ENCODE data around the gene CRIP1.

CRIP1 gene

DNA sequence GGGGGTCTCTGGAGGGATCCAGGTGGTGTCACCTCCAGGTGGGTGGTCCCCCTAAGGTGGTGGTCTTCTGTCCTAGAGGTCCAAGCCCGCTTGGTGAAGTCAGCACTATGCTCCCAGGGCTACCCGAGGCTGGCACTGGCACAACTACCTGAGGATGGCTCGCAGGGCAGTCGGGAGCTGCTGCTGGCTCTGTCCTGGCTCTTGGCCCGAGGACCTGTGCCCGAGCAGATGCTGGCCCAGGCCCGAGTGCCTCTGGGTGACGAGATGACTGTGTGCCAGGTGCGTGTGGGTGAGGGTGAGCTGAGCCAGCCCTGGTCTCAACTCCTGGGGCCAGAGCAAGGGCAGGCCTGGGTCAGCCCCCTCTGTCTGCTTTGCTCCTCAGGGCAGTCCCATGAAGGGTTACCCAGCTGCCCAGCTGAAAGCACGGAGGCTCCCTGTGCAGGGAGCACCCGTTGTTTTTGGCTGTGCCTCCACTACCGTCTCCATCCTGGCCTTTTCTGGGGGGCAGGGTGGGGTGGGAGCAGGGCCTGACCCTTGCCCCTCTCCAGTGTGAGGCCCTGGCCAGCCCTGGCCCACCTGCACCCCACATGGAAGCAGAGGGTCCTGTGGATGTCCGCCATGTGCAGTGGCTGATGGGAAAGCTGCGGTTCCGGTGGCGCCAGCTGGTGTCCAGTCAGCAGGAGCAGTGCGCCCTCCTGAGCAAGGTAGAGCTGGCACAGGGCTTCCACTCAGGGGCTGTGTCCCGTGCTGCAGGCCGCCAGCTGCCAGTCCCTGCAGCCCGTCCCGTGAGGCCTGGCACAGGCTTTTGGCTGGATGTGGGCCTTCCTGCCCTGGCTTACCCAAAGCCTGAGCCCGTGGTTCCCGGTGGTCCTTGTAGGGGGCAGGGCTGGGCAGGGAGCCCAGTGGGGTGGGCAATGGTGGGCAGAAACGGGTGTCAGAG lies 5.6 kb downstream of the CRIP1 start:
- no peak for FAIRE-seq
- no peak for DNase-seq (ENCODE audit: low spot score)

DNA sequence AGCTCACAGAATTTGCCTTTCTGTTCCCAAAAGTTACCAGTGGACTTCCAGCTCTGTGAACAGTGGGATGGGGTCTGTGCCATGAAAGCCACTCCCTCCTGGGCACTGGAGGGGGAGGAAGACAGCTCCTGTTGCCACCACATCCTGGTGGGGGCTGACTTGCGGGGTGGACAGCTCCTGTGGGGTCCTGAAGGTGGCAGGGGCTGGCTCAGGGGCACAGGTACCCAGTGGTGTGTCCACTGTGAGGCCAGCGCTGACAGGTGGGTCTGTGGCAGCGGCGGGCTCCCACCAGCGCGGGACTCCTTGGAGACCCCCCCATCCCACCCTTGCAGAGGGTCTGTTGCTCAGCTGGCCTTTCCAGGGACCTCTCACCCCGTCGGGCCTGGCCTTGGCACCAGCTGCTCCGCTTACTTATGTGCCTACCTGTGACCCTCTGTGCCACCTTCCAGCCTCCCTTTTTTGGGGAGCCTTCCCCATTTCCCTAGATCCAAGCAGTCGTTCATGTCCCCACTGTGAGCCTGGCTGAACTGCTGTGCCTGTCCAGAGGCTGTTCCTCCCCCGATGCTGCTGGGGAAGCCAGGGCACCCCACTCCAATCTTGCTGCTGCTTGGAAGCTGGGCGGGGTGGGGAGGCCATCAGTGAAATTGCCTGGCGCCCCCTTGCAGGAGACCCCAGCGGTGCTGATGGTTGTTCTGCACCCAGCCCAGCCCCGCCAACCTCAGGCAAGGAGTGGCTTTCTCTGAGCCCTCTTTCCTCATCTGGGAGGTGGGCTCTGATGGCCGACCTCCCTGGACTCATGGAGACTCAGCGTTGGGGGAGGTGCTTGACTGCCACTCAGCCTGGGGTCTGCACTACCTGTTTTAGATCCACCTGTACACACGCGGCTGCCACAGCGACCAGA lies 6.5 kb downstream of the CRIP1 start:
- DNase-seq (ENCODE audit: low spot score): no peak
- FAIRE-seq: no peak

DNA sequence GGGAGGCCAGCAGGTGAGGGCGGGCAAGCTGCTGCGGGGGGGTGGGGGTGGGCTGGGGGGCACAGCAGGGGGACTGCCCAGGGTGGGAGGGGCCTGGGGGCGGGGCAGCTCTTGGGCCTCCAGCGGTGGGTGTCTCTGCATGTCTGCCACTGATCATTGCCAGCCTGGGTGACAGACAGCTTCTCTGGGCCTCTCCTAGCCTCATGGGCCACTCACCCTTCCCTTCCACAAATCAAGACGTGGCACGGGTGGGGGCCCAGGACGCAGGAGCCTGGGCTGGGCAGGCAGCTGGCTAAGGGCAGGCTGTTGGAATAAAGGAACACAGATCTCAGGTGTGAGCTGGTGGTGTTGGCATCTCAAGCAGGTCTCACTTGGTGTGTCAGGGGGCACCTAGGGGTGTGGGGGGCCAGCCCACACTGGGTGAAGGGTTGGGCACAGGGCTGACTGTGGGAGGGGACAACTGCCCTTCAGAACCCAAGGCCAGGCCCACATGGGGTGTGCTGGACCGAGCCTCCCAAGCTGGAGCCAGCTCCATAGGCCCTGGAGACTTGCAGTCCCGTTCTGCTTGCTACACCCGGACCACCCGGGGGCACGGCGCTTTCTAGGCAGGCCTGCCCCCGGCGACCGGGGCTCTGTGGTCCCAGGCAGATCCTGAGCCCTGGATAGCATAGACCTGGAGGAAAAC lies 7.4 kb downstream of the CRIP1 start:
- DNase-seq (ENCODE audit: low spot score) (no peak), FAIRE-seq (no peak)

DNA sequence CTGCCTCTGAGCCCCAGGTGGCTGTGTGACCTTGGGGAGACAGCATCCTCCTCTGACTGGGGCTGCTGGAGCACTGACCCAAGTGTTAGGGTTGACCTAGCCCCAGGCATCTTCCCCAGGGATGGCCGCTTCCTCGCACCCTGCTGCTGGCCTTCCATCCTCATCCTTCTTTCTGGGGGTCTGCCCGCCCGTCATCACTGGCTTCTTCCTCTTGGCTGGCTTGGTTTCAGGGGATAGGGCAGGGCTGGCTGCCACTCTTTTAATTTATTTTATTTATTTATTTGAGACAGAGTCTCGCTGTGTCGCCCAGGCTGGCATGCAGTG lies 7.9 kb downstream of the CRIP1 start:
- no peak for FAIRE-seq
- DNase-seq (ENCODE audit: low spot score): no peak

DNA sequence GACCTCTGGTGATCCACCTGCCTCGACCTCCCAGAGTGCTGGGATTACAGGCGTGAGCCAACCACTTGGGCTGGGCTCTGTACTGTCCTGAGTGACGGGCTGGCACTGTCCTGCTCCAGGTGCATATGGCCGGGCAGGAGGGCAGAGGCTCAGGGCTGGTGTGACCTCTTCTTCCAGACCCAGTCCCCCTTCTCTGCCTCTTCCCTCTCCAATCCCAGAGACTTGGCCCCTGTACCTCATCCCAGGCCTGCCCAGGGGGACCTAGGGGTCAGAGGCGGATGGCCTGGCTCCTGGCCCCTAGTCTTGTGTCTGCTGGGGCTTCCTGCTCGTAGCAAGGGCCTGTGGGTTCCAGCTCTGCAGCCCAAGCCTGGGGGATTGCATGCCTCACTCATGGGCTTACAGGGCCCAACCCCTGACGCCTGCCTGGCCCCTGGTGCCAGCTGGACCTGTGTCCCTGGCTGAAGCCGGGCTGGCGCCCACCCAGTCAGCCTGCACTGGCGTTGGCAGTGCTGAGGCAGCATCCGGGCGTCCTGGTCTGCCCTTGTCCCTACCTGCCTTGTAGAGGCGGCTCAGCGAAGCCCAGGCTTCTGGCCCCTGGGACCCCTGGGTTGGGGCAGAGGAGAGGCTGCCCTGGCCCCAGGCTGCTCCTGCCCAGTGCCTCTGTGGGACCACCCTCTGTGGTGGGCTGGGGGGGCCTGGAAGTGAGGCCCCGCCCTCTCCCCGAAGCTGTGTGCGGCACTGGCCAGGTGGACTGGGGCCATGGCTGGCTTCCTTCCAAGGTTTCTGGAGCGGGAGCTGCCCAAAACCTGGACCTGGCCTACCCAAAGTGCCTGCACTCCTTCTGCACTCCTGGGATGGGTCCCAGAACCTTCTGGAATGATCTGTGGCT lies 8.7 kb downstream of the CRIP1 start:
- no peak for DNase-seq (ENCODE audit: low spot score)
- no peak for FAIRE-seq

DNA sequence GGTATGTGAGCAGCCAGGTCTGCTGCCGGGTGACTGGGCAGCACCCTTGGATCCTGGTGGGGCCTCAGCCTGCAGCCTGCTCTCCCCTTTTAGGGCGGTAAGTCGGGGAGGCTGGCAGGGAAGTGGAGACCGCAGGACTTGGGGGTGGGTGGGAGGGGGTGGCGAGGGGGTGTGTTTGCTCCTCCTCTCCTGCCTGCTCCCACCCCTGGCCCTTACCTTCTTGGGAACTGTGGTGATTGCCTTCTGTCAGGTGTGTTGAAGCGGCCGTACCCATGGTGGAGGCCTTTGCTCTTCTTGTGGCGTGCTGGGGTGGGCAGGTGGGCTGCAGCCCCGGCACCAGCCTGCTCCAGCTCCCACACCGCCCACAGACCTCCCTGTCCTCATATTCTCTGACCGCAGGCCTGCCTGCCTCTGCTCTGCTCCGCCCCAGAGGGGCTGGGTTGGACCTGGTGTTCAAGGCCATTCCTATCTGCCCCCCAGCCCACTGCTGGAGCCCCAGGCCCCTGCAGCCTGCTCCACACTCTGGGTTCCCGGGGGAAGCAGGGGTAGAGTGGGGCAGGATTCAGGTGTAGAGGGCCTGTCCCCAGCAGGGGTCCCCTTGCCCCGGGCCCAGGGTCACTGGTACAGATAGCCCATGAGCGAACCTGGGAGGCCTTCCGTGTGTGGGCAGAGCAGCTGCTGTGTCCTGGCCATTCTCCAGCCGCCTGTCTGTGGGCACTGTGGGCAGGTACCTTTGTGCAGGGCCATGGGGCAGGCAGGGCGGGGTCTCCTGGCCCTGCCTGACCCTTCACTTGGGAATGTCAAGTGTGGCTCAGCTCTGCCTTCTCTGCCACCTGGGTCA lies 9.5 kb downstream of the CRIP1 start:
- no peak for FAIRE-seq

DNA sequence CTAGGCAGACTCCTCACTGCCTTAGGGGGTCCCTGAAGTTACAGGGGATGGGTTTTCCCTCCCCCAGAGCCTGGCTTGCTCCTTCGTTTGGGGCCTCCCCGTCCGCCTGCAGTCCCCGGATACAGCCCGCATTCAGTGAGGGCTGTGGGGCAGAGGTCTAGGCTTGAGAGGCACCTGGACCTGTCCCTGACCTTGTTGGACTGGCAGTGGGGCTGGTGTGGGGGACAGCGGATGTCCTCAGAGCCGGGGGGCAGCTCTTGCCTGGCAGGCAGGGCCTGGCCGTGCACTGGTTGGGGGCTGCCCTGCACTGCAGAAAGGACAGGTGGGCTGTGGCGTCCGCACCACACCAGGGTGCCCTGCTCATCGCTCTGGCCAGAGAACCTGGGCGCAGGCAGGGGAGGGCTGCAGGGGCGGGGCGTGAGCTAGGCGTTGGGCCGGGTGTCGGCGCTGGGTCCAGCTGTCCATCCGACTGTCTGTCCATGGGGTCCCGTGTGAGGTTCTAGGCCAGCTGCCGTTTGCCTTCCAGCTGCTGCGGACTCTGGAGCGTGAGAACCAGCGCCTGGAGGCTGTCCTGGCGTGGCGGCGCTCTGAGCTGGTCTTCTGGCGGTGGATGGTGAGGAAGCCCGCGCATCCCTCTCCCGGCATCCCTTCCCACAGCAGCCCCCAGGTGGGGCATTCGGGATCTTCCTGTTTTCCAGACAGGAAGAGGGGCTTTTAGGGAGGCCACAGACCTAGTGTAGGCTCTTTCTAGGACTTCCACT lies 10.3 kb downstream of the CRIP1 start:
- FAIRE-seq: no peak
- DNase-seq (ENCODE audit: low spot score): no peak

More for the DNA sequence above, 9.5 kb downstream of the CRIP1 start:
- DNase-seq (ENCODE audit: low spot score): no peak

DNA sequence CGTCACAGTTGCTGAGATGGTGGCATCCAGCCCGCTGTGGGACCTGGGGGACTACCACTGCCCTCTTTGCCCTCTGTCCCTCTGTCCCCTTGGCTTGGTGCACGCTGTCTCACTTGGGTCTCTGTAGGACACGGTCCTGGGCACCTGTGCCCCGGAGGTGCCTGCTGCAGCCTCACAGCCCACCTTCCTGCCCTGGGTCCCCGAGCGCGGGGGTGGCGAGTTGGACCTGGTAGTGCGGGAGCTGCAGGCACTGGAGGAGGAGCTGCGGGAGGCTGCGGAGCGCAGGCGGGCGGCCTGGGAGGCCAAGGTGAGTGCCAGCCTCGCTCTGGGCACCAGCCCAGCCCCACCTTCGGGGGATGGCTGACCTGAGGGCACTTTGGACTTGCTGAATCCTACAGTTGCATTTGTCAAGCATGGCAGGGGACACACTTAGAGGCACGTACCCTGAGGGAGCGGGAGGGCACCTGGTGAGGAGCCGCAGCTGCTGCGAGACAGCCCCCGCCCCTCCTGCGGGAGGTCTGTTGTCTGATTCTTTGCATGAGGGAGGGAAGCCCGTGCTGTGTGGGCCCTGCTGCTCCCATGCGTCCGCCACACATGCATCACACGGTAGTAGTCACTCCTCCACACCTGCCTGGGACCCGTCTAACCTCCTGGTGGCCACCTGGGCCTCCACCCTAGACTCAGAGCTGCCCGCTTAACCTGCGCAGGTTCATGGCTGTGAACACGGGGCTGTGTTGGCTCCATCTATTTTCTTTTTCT lies 11.2 kb downstream of the CRIP1 start:
- FAIRE-seq: no peak
- DNase-seq (ENCODE audit: low spot score): no peak

DNA sequence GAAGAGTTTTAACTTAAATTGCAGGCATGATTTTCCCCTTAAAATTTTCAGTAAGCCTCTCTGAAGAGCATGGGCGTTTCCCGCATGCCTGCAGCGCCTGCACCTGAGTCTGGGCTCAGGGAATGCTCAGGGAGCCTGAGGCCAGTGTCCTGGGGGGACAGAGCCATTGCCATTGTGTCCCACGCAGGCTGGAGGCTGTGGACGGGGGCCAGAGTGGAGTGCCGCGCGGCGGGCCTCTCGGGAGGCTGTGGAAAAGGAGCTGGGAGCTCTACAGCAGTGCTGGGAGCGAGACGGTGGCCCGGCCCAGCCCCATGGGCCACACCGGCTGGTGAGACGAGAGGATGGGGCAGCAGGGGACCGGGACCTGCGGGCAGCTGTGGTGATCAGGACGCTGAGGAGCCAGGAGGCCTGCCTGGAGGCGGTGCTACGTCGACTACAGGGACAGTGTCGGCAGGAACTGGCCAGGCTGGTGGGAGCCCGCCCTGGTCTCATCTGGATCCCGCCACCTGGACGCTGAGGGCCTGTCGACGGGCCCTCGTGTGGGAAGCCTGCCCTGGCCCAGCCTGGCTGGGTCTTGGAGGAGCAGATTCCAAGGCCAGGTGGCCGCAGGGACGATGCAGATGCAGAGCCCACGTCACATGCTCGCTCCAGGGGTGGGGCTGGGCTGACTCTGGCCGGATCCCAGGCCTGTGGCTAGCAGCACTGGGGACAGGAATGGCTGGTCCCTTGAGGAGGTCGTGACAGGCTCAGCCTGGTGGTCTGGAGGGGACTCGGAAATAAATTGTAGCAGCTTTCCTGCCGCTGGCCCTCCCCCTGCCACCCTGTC lies 12.0 kb downstream of the CRIP1 start:
- FAIRE-seq: no peak

DNA sequence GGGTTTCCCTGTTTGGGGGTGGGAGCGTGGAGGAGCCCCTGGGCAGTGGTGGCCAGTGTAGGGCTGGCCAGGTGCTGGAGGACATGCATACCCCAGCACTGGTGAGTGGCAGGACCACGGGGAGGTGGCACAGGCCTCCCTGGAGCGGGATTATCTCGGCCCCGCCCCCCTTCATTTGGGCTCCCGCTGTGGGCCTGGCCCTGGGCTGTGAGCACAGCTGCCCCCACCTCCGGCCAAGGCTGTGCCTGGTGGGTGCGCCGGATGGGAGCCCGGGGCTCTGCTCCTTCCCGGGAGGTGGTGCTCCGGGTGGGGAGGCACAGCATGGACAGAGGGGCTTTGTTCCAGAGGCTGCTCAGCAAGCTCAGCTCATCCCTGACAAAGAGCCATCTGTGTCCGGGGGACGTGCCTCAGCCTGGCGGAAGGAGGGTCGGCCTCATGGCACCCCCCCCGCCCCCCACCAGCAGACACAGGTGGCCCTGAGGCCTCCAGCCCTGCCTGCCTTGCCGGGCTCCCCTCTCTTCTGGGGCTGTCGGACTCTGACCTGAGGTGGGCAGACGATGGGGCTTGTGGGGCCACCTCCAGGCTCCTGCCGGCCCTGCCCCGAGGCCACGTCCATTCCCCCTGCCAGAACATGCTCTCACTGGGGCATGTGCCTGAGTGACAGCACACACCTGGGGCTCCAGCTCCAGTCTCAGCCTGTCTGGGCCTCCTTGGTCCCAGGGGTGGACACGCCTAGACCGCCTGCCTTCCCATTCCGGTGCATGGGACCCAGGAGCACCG lies 12.8 kb downstream of the CRIP1 start:
- no peak for DNase-seq (ENCODE audit: low spot score)
- no peak for FAIRE-seq

More for the DNA sequence above, 12.0 kb downstream of the CRIP1 start:
- DNase-seq (ENCODE audit: low spot score): no peak

DNA sequence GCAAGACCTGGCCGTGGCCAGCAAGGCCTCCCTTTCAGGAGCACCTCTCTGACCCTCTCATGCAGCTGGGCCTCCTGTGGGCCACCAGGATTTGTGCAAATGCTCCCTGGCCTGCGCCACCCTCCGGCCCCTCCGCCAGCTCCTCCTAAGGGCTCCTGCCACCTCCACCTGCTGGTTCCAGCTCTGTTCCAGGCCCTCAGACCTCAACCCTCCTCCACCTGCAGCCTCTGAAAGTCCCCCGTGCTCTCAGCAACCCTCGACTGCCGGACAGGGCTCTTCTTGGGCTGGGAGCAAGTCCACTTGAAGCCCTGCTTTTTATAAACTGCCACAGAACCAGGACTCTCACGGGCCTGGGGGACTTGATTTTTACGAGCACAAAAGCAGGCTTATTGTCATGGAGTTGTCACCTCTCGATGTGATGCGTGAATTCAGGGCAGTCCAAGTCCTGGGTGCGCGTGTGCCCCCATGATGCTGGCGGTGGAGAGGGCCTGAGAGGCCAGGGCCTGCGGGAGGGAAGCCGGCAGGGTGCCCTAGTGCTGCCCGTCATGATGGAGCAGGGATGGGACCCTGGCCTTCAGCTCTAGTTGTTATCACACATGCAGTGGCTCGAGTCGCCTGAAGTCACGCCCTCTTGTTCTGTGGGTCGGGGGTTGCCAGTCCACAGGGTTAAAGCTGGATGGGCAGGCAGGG lies 13.5 kb downstream of the CRIP1 start:
- FAIRE-seq: no peak
- DNase-seq (ENCODE audit: low spot score): no peak

DNA sequence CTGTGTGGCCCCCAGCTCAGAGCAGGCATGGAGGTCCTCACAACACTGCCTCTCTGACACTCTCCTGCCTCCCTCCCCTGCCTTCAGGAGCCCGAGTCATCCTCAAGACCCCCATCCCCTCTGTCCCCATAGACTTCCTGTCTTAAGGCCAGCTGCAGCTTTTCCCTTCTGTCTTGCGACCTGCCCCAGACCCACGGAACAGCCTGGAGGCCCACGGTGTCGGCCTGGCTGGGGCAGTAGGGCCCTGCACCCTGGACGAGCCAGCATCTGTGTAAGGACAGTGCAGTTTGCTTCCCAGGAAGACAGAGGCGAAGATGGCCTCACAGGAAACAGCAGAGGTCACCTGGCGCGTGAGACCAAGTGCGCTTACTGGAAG lies 14.0 kb downstream of the CRIP1 start:
- no peak for FAIRE-seq
- no peak for DNase-seq (ENCODE audit: low spot score)

DNA sequence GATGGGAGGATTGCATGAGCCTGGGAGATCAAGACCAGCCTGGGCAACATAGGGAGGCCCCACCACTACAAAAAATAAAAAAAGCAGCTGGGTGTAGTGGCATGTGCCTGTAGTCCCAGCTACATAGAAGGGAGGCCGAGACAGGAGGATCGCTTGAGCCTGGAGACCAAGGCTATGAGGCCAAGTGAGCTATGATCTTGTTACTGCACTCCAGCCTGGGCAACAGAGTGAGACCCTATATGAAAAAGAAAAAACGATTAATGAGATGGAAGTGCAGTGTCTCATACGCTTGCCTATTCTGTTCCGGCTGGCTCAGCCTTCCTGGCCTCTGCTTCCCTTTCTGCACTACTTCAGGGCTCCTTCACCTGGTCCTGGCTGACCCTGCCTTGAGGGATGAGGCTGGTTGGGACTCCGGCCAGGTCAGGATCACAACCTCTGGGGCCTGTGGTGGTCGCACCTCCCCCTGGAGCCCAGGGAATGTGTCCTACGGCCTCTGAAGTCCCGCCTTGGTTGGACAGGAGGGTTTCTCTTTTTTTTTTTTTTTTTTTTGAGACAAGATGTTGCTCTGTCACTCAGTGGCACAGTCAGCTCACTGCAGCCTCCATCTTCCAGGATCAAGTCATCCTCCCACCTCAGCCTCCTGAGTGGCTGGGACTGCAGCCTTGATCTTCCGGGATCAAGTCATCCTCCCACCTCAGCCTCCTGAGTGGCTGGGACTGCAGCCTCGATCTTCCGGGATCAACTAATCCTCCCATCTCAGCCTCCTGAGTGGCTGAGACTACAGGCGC lies 15.0 kb downstream of the CRIP1 start:
- FAIRE-seq: no peak
- no peak for DNase-seq (ENCODE audit: low spot score)

DNA sequence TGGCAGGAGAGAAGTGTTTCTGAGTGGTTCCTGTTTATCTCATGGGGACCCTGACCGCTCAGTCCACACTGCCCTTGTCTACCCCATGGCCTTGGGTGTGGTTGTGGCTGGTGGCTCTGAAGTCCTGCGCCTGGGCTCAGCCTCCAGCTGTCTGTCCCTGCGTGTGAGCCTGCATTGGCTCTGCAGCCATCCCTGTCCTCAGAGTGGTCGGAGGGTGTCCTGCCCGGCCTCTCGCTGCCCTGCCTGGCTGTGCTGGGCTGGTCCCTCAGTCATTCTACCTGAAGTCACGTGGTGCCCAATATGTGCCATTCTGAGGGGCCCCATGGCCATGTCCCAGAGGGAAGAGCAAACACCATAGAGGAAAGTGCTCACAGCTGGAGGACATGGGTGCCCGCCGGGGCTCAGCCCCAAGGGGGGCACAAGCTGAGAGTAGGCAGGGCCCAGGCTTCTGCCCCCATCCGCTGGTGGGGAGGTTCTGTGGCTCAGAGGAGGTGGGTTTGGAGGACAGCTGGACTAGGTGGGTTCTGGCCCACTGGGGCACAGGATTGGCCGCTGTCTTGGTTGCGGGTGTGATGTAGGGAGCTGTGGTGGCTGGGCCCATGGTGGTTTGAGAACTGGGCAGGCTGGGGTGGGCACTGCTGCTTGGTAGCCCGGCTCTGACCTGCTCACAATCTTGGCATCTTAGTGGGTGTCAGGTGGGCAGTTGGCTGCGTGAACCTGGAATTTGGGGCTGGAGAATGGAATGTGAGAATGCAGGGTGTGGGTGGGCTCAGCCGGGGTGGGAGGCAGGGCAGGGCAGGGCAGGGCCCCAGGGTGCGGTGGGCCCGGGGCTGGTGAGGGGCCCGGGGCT lies 16.0 kb downstream of the CRIP1 start:
- FAIRE-seq (no peak), DNase-seq (ENCODE audit: low spot score) (no peak)

DNA sequence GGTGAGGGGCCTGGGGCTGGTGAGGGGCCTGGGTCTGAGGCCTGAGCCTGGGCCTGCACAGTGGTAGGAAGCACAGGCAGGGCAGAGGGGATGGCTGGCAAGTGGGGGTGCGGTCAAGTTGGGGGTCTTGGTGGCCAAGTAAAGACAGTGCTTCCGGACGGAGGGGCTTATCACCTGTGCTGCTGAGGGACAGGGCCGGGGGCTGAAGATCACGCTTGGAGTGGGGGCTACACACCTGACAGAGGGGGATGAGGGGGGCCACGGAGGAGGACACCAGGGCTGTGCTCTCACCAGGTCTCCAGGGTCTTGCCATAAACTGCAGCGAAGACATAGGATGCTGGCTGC lies 16.6 kb downstream of the CRIP1 start:
- no peak for DNase-seq (ENCODE audit: low spot score)
- no peak for FAIRE-seq
